Activated effector memory CD4-positive, alpha-beta T cell treated with anti-CD3 and anti-CD28 coated beads, Interleukin-2, amount 50 U/mL, for 16 hours (primary cell): ENCODE measurements around the gene PLA2G4A.

Source experiments
- DNase-seq: peaks from one replicate; pipeline ENCODE4 v3.0.0-alpha.2; 2020

PLA2G4A gene

DNA sequence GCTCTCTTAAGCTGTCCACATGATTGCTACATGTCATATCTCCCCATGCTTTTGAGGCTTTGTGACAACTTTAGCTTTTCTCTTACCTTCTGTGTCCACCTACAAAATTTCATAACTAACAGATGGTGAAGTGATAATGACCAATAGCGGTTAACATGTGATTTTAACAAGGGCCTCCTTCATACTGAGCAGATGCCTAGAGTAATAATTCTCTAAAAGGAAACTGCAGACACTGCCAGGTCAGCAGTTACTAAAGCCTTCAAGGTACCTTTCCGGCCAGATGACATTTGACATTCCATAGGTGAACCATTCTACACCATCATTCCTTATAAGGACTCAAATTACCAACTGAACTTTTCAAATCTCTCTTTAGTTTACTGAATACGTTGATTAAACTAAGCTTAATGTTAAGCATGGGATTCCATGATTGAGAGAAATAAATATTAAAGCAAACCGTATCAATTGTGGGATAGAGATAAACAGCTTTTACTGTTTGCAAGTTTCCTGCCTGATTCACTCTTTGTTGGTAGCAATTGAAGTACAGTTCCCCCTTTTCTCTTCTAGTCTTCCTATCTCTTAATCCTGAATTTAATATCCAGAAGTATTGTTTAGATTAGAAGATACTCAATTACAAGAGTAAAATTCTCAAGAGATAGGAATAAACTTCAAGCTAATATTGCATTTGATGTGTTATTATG lies 205.1 kb downstream of the PLA2G4A start:
- no peak for DNase-seq

DNA sequence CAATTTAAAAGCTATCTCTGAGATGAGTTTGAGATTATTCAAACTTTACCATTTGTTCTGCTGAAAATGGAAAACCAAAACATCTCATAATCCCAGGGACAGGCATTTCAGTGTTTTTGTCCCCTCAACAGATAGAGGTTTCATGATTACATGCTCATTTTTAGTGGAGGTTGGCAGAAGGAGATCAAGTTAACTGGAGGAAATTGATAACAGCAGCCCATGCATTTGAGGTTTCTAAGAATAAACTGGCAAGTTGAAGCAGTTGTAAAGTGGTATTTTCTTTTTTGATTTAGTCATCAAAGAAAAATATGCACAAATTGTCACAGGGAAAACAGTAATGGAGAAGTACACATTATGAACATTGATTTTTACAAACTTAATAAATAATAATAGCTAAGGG lies 205.8 kb downstream of the PLA2G4A start:
- no peak for DNase-seq

DNA sequence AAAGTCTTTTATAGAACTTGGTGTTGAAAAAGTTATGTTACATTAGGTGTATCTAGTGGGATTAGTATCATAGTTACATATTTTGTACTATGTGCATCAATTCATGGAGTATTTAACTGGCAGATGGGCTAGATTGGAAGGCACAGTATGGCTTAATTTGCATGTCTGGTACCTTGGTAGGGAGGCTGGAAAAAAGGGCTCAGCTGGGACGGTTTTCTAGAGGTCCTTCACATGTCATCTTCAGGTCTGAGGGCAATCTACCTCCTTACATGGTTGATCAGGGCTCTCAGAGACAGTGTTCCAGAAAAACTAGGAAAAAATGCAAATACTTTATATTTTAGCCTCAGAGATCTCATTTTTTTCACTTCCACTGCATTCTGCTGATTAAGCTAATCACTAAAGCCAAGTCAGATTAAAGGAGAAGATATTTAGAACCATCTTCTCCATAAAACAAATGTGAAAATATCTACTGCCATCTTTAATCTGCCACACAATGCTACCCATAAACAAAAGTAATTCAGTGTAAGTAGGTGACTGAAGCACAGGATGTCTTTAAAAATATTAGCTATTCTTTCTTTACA lies 209.3 kb downstream of the PLA2G4A start:
- DNase-seq: no peak
